AG10803 (cell line): ENCODE measurements around the gene NPDC1.

ENCODE experiments used
- DNase-seq: peaks from one replicate; pipeline ENCODE4 v3.0.0; 2010; ENCODE audit warnings: low read depth
- H3K4me3 ChIP-seq: 2 replicates; pipeline ENCODE4 v1.5.1; 2011; ENCODE audit warnings: mild to moderate bottlenecking, low read length, control low read depth
- CTCF ChIP-seq: conservative IDR thresholded peaks from 2 replicates; pipeline ENCODE4 v1.5.1; 2011; ENCODE audit warnings: mild to moderate bottlenecking, low read length, control low read depth, inconsistent platforms

Gene NPDC1

GRCh38 chr9:137048655-137049543 is 2.9 kb upstream of the NPDC1 start:
- DNase-seq: no peak
- TF ChIP-seq CTCF: no peak
- no peak overlapping the region for H3K4me3 ChIP-seq

GRCh38 chr9:137045294-137046087 is 486 bp downstream of the NPDC1 start:
- no peak for TF ChIP-seq CTCF
- DNase-seq: peak; percentile 49
- peak overlapping the region; percentile 65 for H3K4me3 ChIP-seq

DNA sequence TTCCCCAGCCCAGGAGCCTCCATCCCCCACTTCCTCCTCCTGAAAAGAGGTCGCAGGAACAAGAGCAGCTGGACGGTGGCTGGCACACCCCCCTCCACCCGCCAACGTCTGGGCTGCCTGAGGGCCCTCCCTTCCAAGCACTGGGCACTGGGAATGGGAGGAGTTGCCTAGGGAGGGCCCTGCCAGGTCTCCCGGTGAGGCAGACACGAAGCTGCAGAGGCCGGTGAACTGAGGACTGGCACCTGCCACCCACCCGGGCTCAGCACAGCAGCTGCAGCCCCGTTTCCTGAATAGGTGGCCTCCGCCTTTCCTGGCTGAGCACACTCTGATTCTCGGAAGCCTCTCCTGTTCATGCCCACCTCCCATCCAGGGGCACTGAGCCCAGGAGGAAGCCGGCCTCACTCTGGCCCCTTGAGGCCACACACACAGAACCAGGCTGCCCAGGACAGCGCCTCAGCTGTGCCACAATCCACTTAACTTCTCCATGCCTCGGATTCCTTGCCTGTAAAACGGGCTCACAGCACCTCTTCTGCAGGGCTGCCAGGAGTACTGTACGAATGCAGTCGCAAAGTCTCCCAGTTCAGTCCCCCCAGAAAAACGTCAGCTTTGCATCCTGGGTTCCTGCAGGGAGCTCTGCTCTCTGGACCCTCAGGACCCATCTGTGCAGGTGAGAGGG is 1.3 kb downstream of the NPDC1 start:
- DNase-seq: no peak
- H3K4me3 ChIP-seq: peak overlapping the region; percentile 64
- no peak for TF ChIP-seq CTCF

DNA sequence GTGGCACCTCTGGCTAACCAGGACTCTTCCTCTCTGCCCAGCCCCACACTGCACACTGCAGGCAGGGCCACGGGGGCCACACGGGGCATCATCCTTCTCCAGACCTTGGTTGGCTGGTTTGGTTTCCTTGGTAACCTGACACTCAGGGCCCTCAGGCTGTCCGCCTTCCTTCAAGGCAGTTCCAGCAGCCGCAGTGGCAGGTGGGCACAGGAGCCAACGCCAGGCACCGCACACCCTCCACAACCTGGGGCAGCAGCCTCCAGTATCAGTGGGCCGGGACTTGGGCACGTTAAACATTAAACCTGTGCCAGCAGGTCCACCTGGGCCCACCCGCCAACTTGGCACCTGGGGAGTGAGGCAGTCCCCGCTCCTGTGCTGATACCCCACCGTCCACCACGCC is 1.9 kb downstream of the NPDC1 start:
- no peak for DNase-seq
- no peak for TF ChIP-seq CTCF
- H3K4me3 ChIP-seq: peak overlapping the region; percentile 64

GRCh38 chr9:137042751-137043727 is 2.9 kb downstream of the NPDC1 start:
- H3K4me3 ChIP-seq: no peak overlapping the region
- TF ChIP-seq CTCF: no peak
- no peak for DNase-seq

- no peak for DNase-seq
- TF ChIP-seq CTCF: no peak
- H3K4me3 ChIP-seq: no peak overlapping the region
Measured at GRCh38 chr9:137041124-137041523, 4.9 kb downstream of the NPDC1 start.
